Measurements from ENCODE around the gene PCDHGA10.

GRCh38 chr5:141389153-141390042 is 23.4 kb upstream of the PCDHGA10 start:
- TF ChIP-seq CTCF (IDR thresholded peaks at IDR 0.05) = no peak
- no peak for TF ChIP-seq EZH2 (IDR thresholded peaks at IDR 0.05)
